AG04449 (cell line): ENCODE results near the gene RPL41.

Source experiments
- CTCF ChIA-PET: fragments of 350-600 bp; formaldehyde crosslinking; extraction: SDS; loops from one replicate; lab custom pipeline; 2021; ENCODE audit warnings: antibody characterized with exemption; lab: Yijun Ruan, JAX
- POLR2A ChIA-PET: fragments of 400-600, 350-600 bp; formaldehyde crosslinking; extraction: SDS; loops from one replicate; lab custom pipeline; 2020; ENCODE audit warnings: antibody characterized with exemption, inconsistent platforms; lab: Yijun Ruan, JAX
- DNase-seq: peaks from one replicate; pipeline ENCODE4 v3.0.0-alpha.2; 2010; ENCODE audit warnings: low read depth, low spot score
- H3K4me3 ChIP-seq: 2 replicates; pipeline ENCODE4 v1.5.1; 2011; ENCODE audit warnings: low read depth, mild to moderate bottlenecking, control low read depth, low read length
- TF ChIP-seq, protein P1 (sequence below): IDR thresholded peaks from one replicate; pipeline ENCODE4 v1.5.1; 2011; ENCODE audit warnings: mild to moderate bottlenecking, moderate library complexity, low read length, control low read depth, inconsistent platforms; ENCODE audit not compliant: insufficient read depth; ENCODE audit errors: missing control alignments

RPL41 gene

DNA sequence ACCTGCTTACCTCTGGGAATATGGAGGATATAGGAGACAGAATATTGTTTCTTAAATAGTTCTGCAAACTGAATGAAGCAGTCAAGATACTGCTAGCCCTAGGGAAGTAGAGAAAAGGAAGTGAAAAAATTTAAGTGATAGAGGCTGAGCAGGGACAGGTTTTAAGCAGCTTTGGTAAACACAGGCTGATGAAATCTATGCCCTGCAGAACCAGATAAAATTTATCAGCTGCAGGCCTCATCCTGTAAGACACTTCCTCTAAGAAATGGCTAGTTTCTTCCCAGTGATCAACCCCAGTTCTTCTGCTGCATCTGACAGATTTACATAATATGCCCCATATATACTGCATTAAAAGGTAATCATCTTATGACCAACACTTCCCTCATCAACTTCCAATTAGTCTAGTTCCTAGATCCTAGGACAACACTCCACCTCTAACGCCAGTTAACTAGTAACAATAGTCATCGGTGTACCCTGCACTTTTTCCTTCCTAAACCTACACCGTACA lies 10.4 kb downstream of the RPL41 start:
- ChIA-PET POLR2A (interaction anchor here (0.9 to 2.9 kb wide), 4 partner anchors 9 to 70 kb away, joined by 3 to 14 read pairs (median 7); partner anchors contain the start of genes SMARCC2 and ZC3H10), CTCF (interaction anchor here (0.9 to 12.9 kb wide), 13 partner anchors 8 to 174 kb away, joined by 3 to 311 read pairs (median 5); partner anchors contain the start of genes MYL6, RNF41, RPL41 and SMARCC2)
- TF ChIP-seq, protein P1, sequence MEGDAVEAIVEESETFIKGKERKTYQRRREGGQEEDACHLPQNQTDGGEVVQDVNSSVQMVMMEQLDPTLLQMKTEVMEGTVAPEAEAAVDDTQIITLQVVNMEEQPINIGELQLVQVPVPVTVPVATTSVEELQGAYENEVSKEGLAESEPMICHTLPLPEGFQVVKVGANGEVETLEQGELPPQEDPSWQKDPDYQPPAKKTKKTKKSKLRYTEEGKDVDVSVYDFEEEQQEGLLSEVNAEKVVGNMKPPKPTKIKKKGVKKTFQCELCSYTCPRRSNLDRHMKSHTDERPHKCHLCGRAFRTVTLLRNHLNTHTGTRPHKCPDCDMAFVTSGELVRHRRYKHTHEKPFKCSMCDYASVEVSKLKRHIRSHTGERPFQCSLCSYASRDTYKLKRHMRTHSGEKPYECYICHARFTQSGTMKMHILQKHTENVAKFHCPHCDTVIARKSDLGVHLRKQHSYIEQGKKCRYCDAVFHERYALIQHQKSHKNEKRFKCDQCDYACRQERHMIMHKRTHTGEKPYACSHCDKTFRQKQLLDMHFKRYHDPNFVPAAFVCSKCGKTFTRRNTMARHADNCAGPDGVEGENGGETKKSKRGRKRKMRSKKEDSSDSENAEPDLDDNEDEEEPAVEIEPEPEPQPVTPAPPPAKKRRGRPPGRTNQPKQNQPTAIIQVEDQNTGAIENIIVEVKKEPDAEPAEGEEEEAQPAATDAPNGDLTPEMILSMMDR: no peak
- DNase-seq: no peak
- peak overlapping the region; percentile 50; the same call in 1 of the 2 replicates for H3K4me3 ChIP-seq

DNA sequence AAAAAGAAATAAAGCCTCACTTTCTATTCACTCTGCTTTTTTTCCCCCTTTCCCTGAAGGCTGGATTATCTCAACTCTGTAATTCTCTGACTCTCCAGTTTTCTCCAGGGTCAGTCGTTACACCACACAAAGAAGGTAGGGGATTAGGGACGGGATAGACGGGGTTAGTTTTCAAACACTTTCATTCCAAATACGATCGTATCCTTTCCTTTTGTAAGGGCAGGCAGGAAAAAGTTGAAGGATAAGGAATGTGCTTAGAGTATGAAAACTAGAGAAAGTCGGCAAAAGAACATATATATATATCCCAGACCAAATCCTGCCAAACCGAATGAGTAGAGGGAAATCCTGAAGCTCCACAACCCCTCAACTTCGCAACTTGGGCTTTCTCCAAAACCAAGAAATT lies 11.1 kb downstream of the RPL41 start:
- CTCF ChIA-PET: interaction anchor here (0.6 to 12.9 kb wide), 12 partner anchors 9 to 337 kb away, joined by 3 to 311 read pairs (median 6); partner anchors contain the start of genes ANKRD52, MYL6, MYL6B and RNF41
- peak overlapping the region; percentile 50 for H3K4me3 ChIP-seq
- DNase-seq: no peak
- POLR2A ChIA-PET: interaction anchor here (0.9 to 2.9 kb wide), 16 partner anchors 8 to 95 kb away, joined by 3 to 28 read pairs (median 8); partner anchors contain the start of genes MYL6, MYL6B, PA2G4 and RNF41
- TF ChIP-seq, protein P1: no peak

DNA sequence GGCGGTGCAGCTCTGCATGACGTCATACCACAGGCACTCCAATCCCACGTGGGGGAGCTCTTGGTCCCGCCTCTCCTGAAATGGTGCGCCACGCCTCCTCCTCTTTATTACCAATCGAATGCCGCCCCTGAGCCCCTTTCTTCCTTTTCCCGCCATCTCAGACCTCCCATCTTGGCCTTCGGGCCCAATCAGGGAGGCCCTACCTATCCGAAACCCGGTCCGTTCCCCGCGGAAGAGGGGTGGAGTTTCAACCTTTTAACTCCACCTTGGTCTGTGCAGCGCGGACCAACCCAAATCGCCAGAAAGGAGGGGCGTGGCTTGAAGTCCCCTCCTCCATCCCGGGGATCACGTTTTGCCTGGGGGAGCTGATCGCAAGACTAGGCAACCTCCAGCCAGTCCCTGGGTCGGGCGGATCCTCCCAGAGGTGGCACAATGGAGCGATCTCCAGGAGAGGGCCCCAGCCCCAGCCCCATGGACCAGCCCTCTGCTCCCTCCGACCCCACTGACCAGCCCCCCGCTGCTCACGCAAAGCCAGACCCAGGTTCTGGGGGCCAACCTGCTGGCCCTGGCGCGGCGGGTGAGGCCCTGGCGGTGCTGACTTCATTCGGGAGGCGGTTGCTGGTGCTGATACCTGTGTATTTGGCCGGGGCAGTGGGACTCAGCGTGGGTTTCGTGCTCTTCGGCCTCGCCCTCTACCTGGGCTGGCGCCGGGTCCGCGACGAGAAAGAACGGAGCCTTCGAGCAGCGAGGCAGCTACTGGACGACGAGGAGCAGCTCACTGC lies 11.6 kb downstream of the RPL41 start, which contains the start of gene ESYT1:
TSS of gene ESYT1 (plus strand) at position 380 of the 782 bp plus-strand sequence. CDS start at position 433, 53 bp downstream.
- TF ChIP-seq, protein P1: no peak
- CTCF ChIA-PET: interaction anchor here (0.6 to 12.9 kb wide), 13 partner anchors 9 to 336 kb away, joined by 3 to 311 read pairs (median 5); partner anchors contain the start of genes ANKRD52, MYL6, MYL6B and RNF41
- H3K4me3 ChIP-seq: peak within 1 kb of the TSS; percentile 78
- POLR2A ChIA-PET: interaction anchor here (0.7 to 2.9 kb wide), 17 partner anchors 8 to 131 kb away, joined by 3 to 28 read pairs (median 7); partner anchors contain the start of genes MYL6, MYL6B, PA2G4 and RNF41
- peak; percentile 98 for DNase-seq

DNA sequence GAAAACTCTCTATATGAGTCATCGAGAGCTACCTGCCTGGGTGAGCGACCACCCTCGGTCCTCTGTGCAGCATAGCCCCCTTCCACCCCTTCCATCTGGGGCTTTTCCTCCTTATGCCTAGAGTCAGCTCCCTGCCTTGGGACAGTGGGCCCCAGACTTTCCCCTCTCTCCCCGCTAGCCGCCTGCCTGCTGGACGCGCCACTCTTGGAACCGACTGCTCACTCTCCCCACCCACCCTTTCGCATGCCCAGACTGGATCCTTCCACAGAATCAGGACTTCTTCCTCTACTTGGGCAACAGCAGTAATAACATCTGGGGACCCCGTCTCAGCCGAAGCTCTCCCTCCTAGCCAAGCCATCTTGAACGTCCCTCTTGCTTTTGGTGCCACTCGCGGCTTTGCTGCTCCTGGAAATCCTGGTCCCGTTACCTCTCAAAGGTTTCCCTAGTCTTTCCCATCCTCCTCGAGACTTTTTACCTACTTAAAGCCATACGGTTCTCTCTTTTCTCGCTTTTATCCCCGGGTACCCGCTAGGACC lies 12.3 kb downstream of the RPL41 start:
- POLR2A ChIA-PET: interaction anchor here (0.7 to 2.9 kb wide), 14 partner anchors 9 to 130 kb away, joined by 3 to 28 read pairs (median 8); partner anchors contain the start of genes MYL6, PA2G4, RNF41 and RPL41
- H3K4me3 ChIP-seq: peak overlapping the region; percentile 78
- TF ChIP-seq, protein P1: no peak
- DNase-seq: no peak
- CTCF ChIA-PET: interaction anchor here (1.1 to 12.9 kb wide), 9 partner anchors 8 to 335 kb away, joined by 3 to 311 read pairs (median 5); partner anchors contain the start of genes MYL6B, RPL41, SMARCC2 and ZC3H10

DNA sequence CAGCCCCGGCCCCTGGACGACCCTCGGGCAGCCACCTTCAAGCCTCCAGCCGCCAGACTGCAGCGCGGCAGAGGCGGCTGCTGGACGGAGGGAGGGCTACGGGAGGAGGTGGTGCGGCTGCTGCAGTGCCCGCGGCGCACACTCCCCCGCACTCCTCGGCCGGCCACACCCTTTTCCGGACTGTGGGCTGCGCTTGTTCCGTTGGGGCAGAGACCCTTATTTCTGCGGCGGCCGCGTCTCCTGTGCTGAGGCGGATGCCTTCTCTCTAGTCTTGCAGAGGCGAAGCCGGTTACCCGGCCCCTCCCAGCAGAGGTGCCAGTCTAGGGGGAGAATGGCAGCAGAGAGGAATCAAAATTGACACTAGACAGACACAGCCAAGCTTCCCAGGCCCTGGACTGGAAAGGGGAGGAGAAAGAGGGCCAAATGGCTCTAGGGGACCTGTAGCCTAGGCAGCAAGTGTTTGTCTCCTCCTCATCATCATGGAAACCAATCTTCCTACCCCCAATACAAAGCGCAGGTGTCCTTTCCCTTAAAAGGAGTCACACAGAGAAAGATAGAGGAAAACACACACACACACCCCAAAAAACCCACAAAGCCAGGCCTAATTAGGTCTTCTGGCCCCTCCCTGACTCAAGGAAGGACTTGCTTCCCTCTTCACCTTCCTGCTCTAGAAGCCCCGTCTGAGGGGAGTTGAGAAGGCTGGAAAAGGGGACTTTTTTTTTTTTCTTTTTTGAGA lies 12.9 kb downstream of the RPL41 start:
- ChIA-PET POLR2A (interaction anchor here (1.5 to 2.6 kb wide), 6 partner anchors 9 to 59 kb away, joined by 4 to 28 read pairs (median 15); partner anchors contain the start of genes MYL6, RPL41, SMARCC2 and ZC3H10), CTCF (interaction anchor here (1.1 to 12.9 kb wide), 7 partner anchors 9 to 60 kb away, joined by 3 to 311 read pairs (median 7); partner anchors contain the start of genes MYL6B, RPL41, SMARCC2 and ZC3H10)

More for the DNA sequence above, 12.9 kb downstream of the RPL41 start:
- no peak for DNase-seq
- peak overlapping the region; percentile 78 for H3K4me3 ChIP-seq
- TF ChIP-seq, protein P1: no peak
